Stimulated activated CD8-positive, alpha-beta memory T cell treated with anti-CD3 and anti-CD28 coated beads, Interleukin-12 subunit alpha, Interleukin-12 subunit beta, amount 100 ng/mL, for 4 hours (primary cell): ENCODE results near the gene EIF5A2.
A peak's percentile ranks its signal among the peaks of the same experiment; 100 is the strongest.
"Not testable (repeated sequence)": the region's sequence is repeated elsewhere in the genome, so short reads cannot be mapped to it uniquely, and the experiment has no call there.

Source experiments
- DNase-seq: peaks from one replicate; pipeline ENCODE4 v3.0.0-alpha.2; 2020; ENCODE audit warnings: low read depth

EIF5A2 gene

DNA sequence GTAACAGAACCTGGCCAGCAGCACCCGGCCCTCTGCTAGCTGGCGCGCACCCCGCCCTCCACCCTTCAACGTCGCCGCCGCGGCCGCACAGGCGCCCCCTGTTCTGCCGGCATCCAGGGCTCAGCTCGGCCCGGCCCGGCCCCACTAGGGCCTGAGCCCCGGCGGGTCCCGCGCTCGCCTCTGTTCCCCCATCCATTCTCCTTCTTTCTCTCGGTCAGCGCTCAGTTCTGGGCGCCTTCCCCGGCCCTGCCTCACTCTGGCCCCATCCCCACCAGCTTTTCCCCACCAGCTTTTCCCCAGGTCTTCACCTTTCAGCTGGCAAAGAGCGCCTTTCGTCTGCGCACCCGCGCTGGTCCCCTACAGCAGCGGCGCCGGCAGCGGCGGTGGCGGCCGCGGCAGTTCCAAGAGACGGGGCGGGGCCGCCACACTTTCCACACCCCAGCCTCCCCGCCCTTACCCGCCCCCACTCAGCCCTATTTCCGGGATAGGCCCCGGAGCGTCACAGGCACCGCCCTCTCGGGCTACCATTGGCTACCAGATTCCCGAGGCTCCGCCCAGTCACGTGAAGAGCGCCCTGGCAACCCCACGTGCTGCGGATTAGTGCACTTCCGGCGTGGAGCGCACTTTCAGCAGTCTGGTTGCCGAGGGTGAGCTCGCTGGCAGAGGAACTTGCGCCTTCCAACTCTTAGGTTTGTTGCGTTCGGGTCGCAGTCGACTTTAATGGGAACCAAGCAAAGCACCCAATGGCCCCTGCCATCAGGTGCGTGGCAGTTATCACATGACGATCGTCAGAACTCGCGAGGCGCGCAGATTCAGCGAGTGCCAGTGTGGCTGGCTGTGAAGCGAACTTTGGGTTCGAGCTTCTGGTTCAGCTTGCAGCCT, at the start of gene EIF5A2:
EIF5A2 (minus strand) TSS at position 403 of the 882 bp plus-strand sequence. CDS start 831 bp downstream, outside the sequence.
- DNase-seq: peak; percentile 91

- DNase-seq: no peak
Measured at GRCh38 chr3:170956647-170957046, 48.2 kb upstream of the EIF5A2 start.

- DNase-seq: no peak
Measured at GRCh38 chr3:170953736-170954135, 45.3 kb upstream of the EIF5A2 start.

- DNase-seq: no peak
Measured at GRCh38 chr3:170953229-170953628, 44.8 kb upstream of the EIF5A2 start.

DNA sequence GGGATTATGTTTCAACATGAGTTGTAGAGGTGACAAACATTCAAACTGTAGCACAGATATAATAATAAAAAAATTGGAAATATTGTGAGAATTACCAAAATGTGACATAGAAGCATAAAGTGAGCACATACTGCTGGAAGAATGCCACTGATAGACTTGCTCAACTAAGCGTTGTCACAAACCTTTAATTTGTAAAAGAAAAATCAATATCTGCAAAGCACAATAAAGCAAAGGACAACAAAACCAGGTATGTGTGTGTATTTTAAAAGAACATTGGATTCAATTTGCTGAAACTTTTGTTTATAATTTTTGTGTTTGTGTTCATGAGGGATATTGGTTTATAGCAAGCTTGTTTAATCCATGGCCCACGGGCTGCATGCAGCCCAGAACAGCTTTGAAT, 40.8 kb upstream of the EIF5A2 start:
- no peak for DNase-seq

DNA sequence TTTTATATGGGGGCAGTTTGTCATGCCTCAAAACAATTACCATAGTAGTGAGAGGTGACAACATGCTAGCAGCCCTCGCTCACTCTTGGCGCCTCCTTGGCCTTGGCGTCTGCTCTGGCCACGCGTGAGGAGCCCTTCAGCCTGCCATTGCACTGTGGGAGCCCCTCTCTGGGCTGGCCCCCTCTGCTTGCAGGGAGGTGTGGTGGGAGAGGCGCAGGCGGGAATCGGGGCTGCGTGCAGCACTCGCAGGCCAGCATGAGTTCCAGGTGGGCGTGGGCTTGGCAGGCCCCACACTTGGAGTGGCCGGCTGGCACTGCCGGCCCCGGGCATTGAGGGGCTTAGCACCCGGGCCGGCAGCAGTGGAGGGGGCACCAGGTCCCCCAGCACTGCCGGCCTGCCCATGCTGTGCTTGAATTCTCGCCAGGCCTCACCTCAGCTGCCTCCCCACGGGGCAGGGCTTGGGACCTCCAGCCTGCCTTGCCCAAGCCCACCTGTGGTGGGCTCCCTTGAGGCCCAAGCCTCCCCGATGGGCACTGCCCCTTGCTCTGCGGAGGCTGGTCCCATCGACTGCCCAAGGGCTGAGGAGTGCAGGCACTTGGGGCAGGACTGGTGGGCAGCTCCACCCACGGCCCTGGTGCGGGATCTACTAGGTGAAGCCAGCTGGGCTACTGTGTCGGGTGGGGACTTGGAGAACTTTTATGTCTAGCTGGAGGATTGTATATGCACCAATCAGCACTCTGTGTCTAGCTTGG, 38.8 kb upstream of the EIF5A2 start:
- no peak for DNase-seq

GRCh38 chr3:170942011-170942410, 33.6 kb upstream of the EIF5A2 start:
- no peak for DNase-seq

- no peak for DNase-seq
Measured at GRCh38 chr3:170941551-170941950, 33.1 kb upstream of the EIF5A2 start.

- not testable (repeated sequence) for DNase-seq
Measured at GRCh38 chr3:170933039-170933438, 24.6 kb upstream of the EIF5A2 start.

DNA sequence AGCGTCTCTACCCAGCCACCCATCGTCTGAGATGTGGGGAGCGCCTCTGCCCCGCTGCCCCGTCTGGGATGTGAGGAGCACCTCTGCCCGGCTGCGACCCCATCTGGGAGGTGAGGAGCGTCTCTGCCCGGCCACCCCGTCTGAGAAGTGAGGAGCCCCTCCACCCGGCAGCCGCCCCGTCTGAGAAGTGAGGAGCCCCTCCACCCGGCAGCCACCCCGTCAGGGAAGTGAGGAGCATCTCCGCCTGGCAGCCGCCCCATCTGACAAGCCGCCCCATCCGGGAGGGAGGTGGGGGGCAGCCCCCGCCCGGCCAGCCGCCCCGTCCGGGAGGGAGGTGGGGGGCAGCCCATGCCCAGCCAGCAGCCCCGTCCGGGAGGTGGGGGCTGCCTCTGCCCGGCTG, 15.1 kb upstream of the EIF5A2 start:
- DNase-seq: not testable (repeated sequence)

GRCh38 chr3:170918715-170919114, 10.3 kb upstream of the EIF5A2 start:
- DNase-seq: no peak

- no peak for DNase-seq
Measured at GRCh38 chr3:170914690-170915089, 6.3 kb upstream of the EIF5A2 start.

DNA sequence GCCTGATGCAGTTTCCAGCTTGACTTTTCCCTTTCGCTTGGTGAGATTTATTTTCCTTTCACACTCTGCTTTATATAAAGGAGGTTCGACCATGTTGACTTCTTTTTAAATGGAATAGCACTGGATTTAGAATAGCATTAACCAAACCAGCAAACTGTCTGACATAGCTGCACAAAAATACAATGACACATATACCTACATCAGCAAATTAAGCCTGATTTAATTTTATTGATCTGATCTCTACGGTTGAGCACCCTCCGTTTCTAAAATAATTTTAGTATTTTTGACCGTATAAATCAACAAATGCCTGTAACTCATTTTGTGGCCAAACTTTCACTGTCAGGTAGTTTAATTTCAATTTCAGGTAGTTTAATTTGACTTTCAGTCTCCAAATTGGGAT, 5.8 kb upstream of the EIF5A2 start:
- DNase-seq: no peak

DNA sequence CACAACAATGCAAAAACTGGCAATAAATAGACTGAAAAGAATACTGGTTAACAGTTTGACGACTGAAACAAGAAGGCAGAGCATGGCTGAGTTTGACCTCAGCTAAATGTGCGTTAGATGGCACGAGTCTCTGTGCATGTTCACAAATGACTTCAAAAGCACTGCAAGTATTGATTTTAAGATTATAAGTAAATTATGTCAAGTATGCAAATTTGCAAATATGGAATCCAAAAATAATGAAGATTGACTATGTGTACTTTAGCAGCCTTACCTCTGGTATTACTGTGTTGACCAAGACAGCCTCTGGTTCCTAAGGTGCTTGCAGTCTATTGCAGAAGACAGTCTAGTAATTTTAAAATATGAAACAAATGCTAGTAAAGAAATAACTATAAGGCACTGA, 2.6 kb upstream of the EIF5A2 start:
- DNase-seq: no peak

- no peak for DNase-seq
Measured at GRCh38 chr3:170910542-170910941, 2.1 kb upstream of the EIF5A2 start.

- DNase-seq: no peak
Measured at GRCh38 chr3:170909129-170909903, 879 bp upstream of the EIF5A2 start.

DNA sequence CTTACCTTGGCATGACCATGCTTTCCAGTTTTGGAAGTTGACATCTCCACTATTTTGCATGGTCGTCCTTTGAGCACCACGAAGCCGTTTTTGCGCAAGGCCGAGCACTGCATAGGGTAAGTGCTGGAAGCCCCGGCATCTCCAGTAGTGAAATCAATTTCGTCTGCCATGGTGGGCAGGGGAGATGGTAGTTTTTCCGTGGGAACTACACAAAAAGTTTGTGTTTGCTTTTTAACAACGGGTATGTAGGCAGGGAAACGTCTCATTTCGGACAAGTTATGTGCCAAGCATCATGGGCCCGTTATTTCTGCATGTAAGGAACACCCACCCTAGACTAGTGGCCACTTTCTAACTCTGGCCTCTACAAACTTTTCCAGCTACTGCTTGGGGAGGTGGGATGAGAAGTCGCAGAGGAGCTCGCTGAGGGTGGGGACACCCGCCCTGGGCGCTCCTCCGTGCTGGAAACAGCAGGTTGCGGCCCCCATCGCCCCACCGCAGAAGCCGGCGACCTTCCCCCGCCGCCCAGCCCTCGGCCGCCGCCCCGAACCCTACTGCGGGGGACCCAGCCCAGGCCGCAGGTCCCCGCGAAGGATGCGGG, 701 bp downstream of the EIF5A2 start:
- DNase-seq: no peak

- DNase-seq: no peak
Measured at GRCh38 chr3:170905862-170906261, 2.6 kb downstream of the EIF5A2 start.

GRCh38 chr3:170903123-170903522, 5.3 kb downstream of the EIF5A2 start:
- DNase-seq: no peak

- DNase-seq: no peak
Measured at GRCh38 chr3:170899455-170899854, 9.0 kb downstream of the EIF5A2 start.

DNA sequence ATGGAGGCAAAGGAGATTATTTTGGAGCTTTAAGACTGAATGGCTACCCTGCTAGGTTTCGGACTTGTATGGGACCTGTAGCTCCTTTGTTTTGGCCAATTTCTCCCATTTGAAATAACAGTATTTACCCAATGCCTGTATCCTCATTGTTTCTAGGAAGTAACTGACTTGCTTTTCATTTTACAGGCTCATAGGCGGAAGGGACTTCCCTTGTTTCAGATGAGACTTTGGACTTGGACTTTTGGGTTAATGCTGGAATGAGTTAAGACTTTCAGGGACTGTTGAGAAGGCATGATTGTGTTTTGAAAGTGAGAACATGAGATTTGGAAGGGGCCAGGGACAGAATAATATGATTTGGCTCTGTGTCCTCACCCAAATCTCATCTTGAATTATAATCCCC, 10.5 kb downstream of the EIF5A2 start:
- DNase-seq: no peak

- not testable (repeated sequence) for DNase-seq
Measured at GRCh38 chr3:170897199-170897598, 11.2 kb downstream of the EIF5A2 start.
